Hepatocyte (in vitro differentiated cells): ENCODE measurements around the gene CHCHD4. TPM values are rescaled to one million over a fixed set of nuclear protein-coding genes. Genes with fewer than 3 reads are reported as not detected.

Experiments used
- DNase-seq: peaks from one replicate; pipeline ENCODE4 v3.0.0-alpha.2; 2016; ENCODE audit warnings: low spot score
- H2AFZ ChIP-seq: fragments of 200-600 bp; sonication (generic); 2 replicates; pipeline ENCODE4 v1.6.0; 2016; ENCODE audit warnings: antibody characterized with exemption, mild to moderate bottlenecking
- H3K27ac ChIP-seq: fragments of 200-600 bp; sonication (generic); 2 replicates; pipeline ENCODE4 v1.5.1; 2016; ENCODE audit warnings: mild to moderate bottlenecking
- H3K27me3 ChIP-seq: fragments of 200-600 bp; sonication (generic); 2 replicates; pipeline ENCODE4 v1.6.1; 2016
- H3K36me3 ChIP-seq: fragments of 200-600 bp; sonication (generic); replicated peaks from 2 replicates; pipeline ENCODE4 v1.5.1; 2016; ENCODE audit warnings: low read depth; ENCODE audit not compliant: insufficient read depth
- H3K4me1 ChIP-seq: fragments of 200-600 bp; sonication (generic); 2 replicates; pipeline ENCODE4 v1.5.1; 2016; ENCODE audit warnings: mild to moderate bottlenecking, moderate library complexity; ENCODE audit not compliant: insufficient read depth
- H3K4me2 ChIP-seq: fragments of 200-600 bp; sonication (generic); 2 replicates; pipeline ENCODE4 v1.6.0; 2016
- H3K4me3 ChIP-seq: fragments of 200-600 bp; sonication (generic); 2 replicates; pipeline ENCODE4 v1.5.1; 2016; ENCODE audit warnings: mild to moderate bottlenecking
- H3K79me2 ChIP-seq: fragments of 200-600 bp; sonication (generic); 2 replicates; pipeline ENCODE4 v1.6.0; 2017; ENCODE audit warnings: mild to moderate bottlenecking
- H3K9me2 ChIP-seq: fragments of 200-600 bp; sonication (generic); replicated peaks from 2 replicates; pipeline ENCODE4 v1.6.0; 2017; ENCODE audit warnings: mild to moderate bottlenecking; ENCODE audit not compliant: insufficient read depth
- H3K9me3 ChIP-seq: fragments of 200-600 bp; sonication (generic); 2 replicates; pipeline ENCODE4 v1.5.1; 2016; ENCODE audit warnings: low read depth, mild to moderate bottlenecking
- H4K20me1 ChIP-seq: fragments of 200-600 bp; sonication (generic); 2 replicates; pipeline ENCODE4 v1.6.0; 2016; ENCODE audit warnings: mild to moderate bottlenecking; ENCODE audit not compliant: insufficient read depth, poor library complexity, severe bottlenecking
- CTCF ChIP-seq: fragments of 200-600 bp; sonication (generic); IDR thresholded peaks from 2 replicates; pipeline ENCODE4 v1.5.1; 2016; ENCODE audit warnings: antibody characterized with exemption, mild to moderate bottlenecking; ENCODE audit not compliant: poor library complexity
- EZH2 ChIP-seq: fragments of 200-600 bp; sonication (generic); IDR thresholded peaks from 2 replicates; pipeline ENCODE4 v1.6.1; 2016; ENCODE audit warnings: antibody characterized with exemption, mild to moderate bottlenecking, borderline replicate concordance
- EZH2phosphoT487 ChIP-seq: fragments of 200-600 bp; sonication (generic); IDR thresholded peaks from one replicate; pipeline ENCODE4 v1.6.1; 2018; ENCODE audit warnings: antibody characterized with exemption, mild to moderate bottlenecking, low read depth, moderate library complexity; ENCODE audit not compliant: unreplicated experiment, severe bottlenecking
- WGBS: methylation state at CpG from one replicate; pipeline ENCODE4 v1.1.6; 2016; ENCODE audit warnings: low lambda C conversion rate; ENCODE audit errors: missing lambda C conversion rate; 5-methylcytosine and 5-hydroxymethylcytosine counted together
- polyA plus RNA-seq: library from polyadenylated mRNA; unstranded; fragments of >200 nt; fragmentation: Nextera tagmentation; extraction: Ambion mirVana; gene quantifications from 2 replicates; pipeline ENCODE4 v1.2.1, GENCODE V29; 2016
- total RNA-seq: library from RNA; depleted of rRNA; stranded (reverse); fragments of >200 nt; gene quantifications from 2 replicates; pipeline ENCODE4 v1.2.3, GENCODE V29; 2014

Gene CHCHD4
- total and polyA plus RNA-seq, 2 experiments from 2014 or later, result 15.2 to 22.8 TPM

- no peak for DNase-seq
- H3K79me2 ChIP-seq, result peaks cover 12% of the 10 kb centered on the region
- peaks cover 9% of the 10 kb centered on the region for H3K36me3 ChIP-seq
- no peak overlapping the region for H3K27ac ChIP-seq
- WGBS, result 92% methylated on average over 2 of the region's 2 CpGs
- no peaks in the 10 kb centered on the region for H4K20me1 ChIP-seq
- H3K9me2 ChIP-seq, result no peaks in the 10 kb centered on the region
- no peak overlapping the region for H3K4me3 ChIP-seq
- no peak overlapping the region for H3K4me2 ChIP-seq
- H3K27me3 ChIP-seq, result no peaks in the 10 kb centered on the region
- no peak overlapping the region for H2AFZ ChIP-seq
- H3K4me1 ChIP-seq, result no peaks in the 10 kb centered on the region
- H3K9me3 ChIP-seq, result peaks cover 16% of the 10 kb centered on the region
- TF ChIP-seq CTCF (no peak), EZH2 (no peak), EZH2phosphoT487 (no peak)
These were observed 37.5 kb upstream of the CHCHD4 start for GRCh38 chr3:14162178-14162577.

- no peaks in the 10 kb centered on the region for H3K27me3 ChIP-seq
- peaks cover 9% of the 10 kb centered on the region for H3K36me3 ChIP-seq
- H4K20me1 ChIP-seq, result no peaks in the 10 kb centered on the region
- no peak for DNase-seq
- H3K4me3 ChIP-seq, result no peak overlapping the region
- no peaks in the 10 kb centered on the region for H3K9me2 ChIP-seq
- no peak overlapping the region for H3K27ac ChIP-seq
- no peak overlapping the region for H2AFZ ChIP-seq
- WGBS, result 90% methylated on average over 2 of the region's 2 CpGs
- TF ChIP-seq EZH2phosphoT487 (no peak), CTCF (no peak), EZH2 (no peak)
- no peaks in the 10 kb centered on the region for H3K4me1 ChIP-seq
- no peak overlapping the region for H3K4me2 ChIP-seq
- H3K79me2 ChIP-seq, result peaks cover 12% of the 10 kb centered on the region
- H3K9me3 ChIP-seq, result peaks cover 16% of the 10 kb centered on the region
These were observed 36.6 kb upstream of the CHCHD4 start for GRCh38 chr3:14161282-14161681.

- Histone ChIP-seq H3K36me3 (peaks cover 9% of the 10 kb centered on the region), H3K79me2 (peaks cover 12% of the 10 kb centered on the region), H2AFZ (no peak overlapping the region), H3K4me1 (no peaks in the 10 kb centered on the region), H3K27ac (no peak overlapping the region), H3K9me2 (no peaks in the 10 kb centered on the region), H3K4me2 (no peak overlapping the region), H3K27me3 (no peaks in the 10 kb centered on the region), H3K9me3 (peaks cover 16% of the 10 kb centered on the region), H3K4me3 (no peak overlapping the region), H4K20me1 (no peaks in the 10 kb centered on the region)
- 99% methylated on average over 8 of the region's 8 CpGs for WGBS
- DNase-seq, result no peak
- TF ChIP-seq EZH2, result no peak
- no peak for TF ChIP-seq CTCF
- TF ChIP-seq EZH2phosphoT487, result no peak
These were observed 34.8 kb upstream of the CHCHD4 start for GRCh38 chr3:14159426-14159825.

- no peak overlapping the region for H3K4me2 ChIP-seq
- 97% methylated on average over 14 of the region's 14 CpGs for WGBS
- DNase-seq, result no peak
- H3K4me1 ChIP-seq, result no peaks in the 10 kb centered on the region
- H3K27me3 ChIP-seq, result no peaks in the 10 kb centered on the region
- peaks cover 12% of the 10 kb centered on the region for H3K79me2 ChIP-seq
- TF ChIP-seq EZH2 (no peak), CTCF (no peak), EZH2phosphoT487 (no peak)
- no peak overlapping the region for H3K4me3 ChIP-seq
- H3K27ac ChIP-seq, result no peak overlapping the region
- no peaks in the 10 kb centered on the region for H4K20me1 ChIP-seq
- H3K9me2 ChIP-seq, result no peaks in the 10 kb centered on the region
- H3K36me3 ChIP-seq, result peaks cover 9% of the 10 kb centered on the region
- H2AFZ ChIP-seq, result no peak overlapping the region
- H3K9me3 ChIP-seq, result peaks cover 16% of the 10 kb centered on the region
These were observed 33.7 kb upstream of the CHCHD4 start for GRCh38 chr3:14158370-14158769.
